Psoas muscle (tissue), 8 donors: ENCODE data around the gene RPL31. TPM values are rescaled to one million over a fixed set of nuclear protein-coding genes. Genes with fewer than 3 reads are reported as not detected.

ENCODE experiments used
- ATAC-seq, 4 donors: fragments of 200-7000 bp; cut with Tn5 transposase; one replicate each; pipeline ENCODE4 v1.9.1; 2020; ENCODE audit warnings: moderate library complexity in 3 of 4, mild to moderate bottlenecking in 2 of 4
- DNase-seq, 2 donors: peaks; one replicate each; pipeline ENCODE4 v3.0.0-alpha.2; 2020
- H3K27ac ChIP-seq: fragments of 200-600 bp; one replicate; pipeline ENCODE4 v1.8.0; 2022
- H3K27me3 ChIP-seq, 3 donors: fragments of 200-600 bp in 1 of 3; one replicate each; pipeline versions ENCODE4 v1.6.1 to v1.8.0; 2013 to 2022; ENCODE audit warnings: low read length in 2 of 3, mild to moderate bottlenecking in 2 of 3, moderate library complexity in 1 of 3; ENCODE audit not compliant: insufficient read depth in 3 of 3
- H3K36me3 ChIP-seq, 2 donors: fragments of 200-600 bp in 1 of 2; one replicate each; pipeline versions ENCODE4 v1.6.1 to v1.8.0; 2013 to 2022; ENCODE audit warnings: low read depth in 1 of 2, mild to moderate bottlenecking in 1 of 2, moderate library complexity in 1 of 2; ENCODE audit not compliant: insufficient read depth in 1 of 2
- H3K4me1 ChIP-seq: fragments of 200-600 bp; one replicate; pipeline ENCODE4 v1.8.0; 2022
- H3K4me3 ChIP-seq: fragments of 200-600 bp; one replicate; pipeline ENCODE4 v1.8.0; 2022; ENCODE audit warnings: mild to moderate bottlenecking
- H3K9me3 ChIP-seq: fragments of 200-600 bp; one replicate; pipeline ENCODE4 v1.8.0; 2022
- WGBS, 3 donors: extraction: QIAGEN DNeasy Blood & Tissue Kit; methylation state at CpG; one replicate each; pipeline versions ENCODE4 v1.1.6 to v1.1.7; 2013; 5-methylcytosine and 5-hydroxymethylcytosine counted together
- intact Hi-C, 2 donors: fragments of 100-400 bp; cut with DNase I; formaldehyde crosslinking; loops; one replicate each; pipeline versions ENCODE4 v1.11.0 to v1.14.2; 2022
- polyA plus RNA-seq, 3 donors: library from polyadenylated mRNA; stranded (reverse); fragments of 200-250 nt; gene quantifications; one replicate each; pipeline ENCODE4 v1.2.3, GENCODE V29; 2013
- total RNA-seq, 4 donors: library from RNA; stranded (reverse); fragmentation: NEBNext Ultra II Directional in 2 of 4; extraction: Animal tissue kit (Norgen Biotek cat#: 25700) in 2 of 4; gene quantifications; one replicate each; pipeline versions ENCODE4 v1.2.1 to v1.2.4, GENCODE V29; 2021 to 2023
- TF ChIP-seq, protein P1 (sequence below): fragments of 200-600 bp; IDR thresholded peaks from one replicate; pipeline ENCODE4 v1.8.0; 2022; ENCODE audit warnings: antibody characterized with exemption
- donor health status: healthy with polysubstance abuse.
- donor health status: DM: no; HTN: no; CAD: no; lungs with moderate emphysema.
- donor health status: Bipolar disorder and iron deficiency.
- donor health status: healthy.
- donor health status: DM: yes; HTN: yes; CAD: no.
- donor health status: DM: no; HTN: no; CAD: no.
- donor health status: DM: no; HTN: no; CAD: no.
- donor health status: DM: yes; HTN: yes; CAD: no.

Gene RPL31
- total and polyA plus RNA-seq, 7 donors: 718 to 3,893 (median 1,227) TPM

DNA sequence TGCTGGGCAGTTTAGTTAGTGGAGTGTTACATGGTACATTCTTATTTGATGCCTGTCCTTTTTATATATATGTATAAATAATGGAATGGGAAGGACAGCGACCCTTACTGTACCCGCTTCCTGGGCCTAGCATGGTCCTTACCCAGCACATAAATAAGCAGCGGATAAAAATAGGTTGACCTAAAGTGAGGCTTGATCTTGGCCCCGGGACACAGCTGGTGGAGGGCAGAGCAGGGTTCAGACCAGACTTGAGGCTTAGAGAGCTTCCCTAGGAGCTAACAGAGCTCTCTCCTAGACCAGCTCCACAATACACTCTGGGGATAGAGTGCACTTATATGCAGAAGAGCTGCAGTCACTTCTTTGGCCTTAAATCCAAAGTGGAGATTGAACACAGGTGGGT, 46.9 kb upstream of the RPL31 start:
- Histone ChIP-seq H3K36me3 (no peaks in the 10 kb centered on the region), H3K9me3 (no peaks in the 10 kb centered on the region), H3K4me3 (no peak overlapping the region), H3K27ac (no peak overlapping the region), H3K4me1 (peaks cover 10% of the 10 kb centered on the region), H3K27me3 (no peaks in the 10 kb centered on the region)
- intact Hi-C loops: loop anchor here (5.0 to 10.0 kb wide), 2 partner anchors 133 to 140 kb away; partner anchors contain the start of gene NPAS2 (in 1 of the 2)
- TF ChIP-seq, protein P1, sequence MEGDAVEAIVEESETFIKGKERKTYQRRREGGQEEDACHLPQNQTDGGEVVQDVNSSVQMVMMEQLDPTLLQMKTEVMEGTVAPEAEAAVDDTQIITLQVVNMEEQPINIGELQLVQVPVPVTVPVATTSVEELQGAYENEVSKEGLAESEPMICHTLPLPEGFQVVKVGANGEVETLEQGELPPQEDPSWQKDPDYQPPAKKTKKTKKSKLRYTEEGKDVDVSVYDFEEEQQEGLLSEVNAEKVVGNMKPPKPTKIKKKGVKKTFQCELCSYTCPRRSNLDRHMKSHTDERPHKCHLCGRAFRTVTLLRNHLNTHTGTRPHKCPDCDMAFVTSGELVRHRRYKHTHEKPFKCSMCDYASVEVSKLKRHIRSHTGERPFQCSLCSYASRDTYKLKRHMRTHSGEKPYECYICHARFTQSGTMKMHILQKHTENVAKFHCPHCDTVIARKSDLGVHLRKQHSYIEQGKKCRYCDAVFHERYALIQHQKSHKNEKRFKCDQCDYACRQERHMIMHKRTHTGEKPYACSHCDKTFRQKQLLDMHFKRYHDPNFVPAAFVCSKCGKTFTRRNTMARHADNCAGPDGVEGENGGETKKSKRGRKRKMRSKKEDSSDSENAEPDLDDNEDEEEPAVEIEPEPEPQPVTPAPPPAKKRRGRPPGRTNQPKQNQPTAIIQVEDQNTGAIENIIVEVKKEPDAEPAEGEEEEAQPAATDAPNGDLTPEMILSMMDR: no peak
- no peak for DNase-seq
- peak in 2 of 4 donors; percentile 24 to 43 for ATAC-seq
- 43 to 78% (median 62%) methylated on average over 4 of the region's 4 CpGs for WGBS, 3 donors

DNA sequence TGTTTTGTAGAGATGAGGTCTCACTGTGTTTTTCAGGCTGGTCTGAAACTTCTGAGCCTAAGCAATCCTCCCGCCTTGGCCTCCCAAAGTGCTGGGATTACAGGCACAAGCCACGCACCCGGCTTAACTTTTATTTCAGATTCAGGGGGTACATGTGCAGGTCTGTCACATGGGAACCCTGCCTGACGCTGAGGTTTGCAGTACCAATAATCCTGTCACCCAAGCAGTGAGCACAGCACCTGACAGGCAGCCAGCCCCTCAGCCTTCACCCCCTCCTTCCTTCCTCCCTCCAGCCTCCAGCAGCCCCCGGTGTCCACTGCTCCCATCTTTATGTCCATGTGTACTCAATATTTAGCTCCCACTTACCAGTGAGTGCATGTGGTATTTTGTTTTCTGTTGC, 46.0 kb upstream of the RPL31 start:
- H3K4me1 ChIP-seq: peaks cover 10% of the 10 kb centered on the region
- WGBS, 3 donors: 96 to 100% (median 97%) methylated on average over 5 of the region's 5 CpGs
- no peak for DNase-seq
- no peak for ATAC-seq
- TF ChIP-seq, protein P1: no peak
- no peak overlapping the region for H3K27ac ChIP-seq
- H3K36me3 ChIP-seq: no peaks in the 10 kb centered on the region
- no peaks in the 10 kb centered on the region for H3K9me3 ChIP-seq
- H3K4me3 ChIP-seq: no peak overlapping the region
- intact Hi-C loops: loop anchor here (5.0 to 10.0 kb wide), 2 partner anchors 134 to 141 kb away; partner anchors contain the start of gene NPAS2 (in 1 of the 2)
- no peaks in the 10 kb centered on the region for H3K27me3 ChIP-seq

DNA sequence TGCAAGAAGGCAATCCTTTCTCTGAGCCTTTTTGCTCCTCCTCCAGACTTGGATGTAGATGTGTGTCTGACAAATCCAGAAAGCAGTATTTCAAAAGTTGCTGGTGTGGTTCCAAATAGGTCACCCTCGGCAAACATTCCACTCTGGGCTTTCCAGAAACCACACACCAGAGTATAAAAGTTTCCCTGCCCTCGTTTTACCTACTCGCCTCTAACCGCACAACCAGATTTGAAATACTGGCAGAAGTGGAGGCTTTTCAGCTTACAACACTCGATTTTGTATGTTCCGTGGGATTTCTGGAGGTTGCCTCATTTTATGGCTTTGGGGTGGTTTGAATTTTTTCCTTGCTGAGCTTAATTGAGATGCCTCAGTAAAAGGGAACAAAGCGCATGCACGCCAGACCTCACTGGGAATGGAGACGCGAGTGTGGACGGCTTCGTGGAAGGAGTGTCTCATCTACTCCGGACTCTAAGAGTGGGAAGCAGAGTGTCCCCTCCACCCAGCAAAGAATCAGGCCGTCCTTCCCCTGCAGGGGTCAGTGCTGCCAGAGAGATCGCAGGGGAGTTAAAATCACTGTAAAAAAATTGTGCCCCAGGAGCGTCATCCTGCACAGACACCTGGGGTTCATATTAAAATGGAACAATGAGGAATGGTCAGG, 44.0 kb upstream of the RPL31 start:
- Histone ChIP-seq H3K27me3 (no peaks in the 10 kb centered on the region), H3K9me3 (no peaks in the 10 kb centered on the region), H3K4me1 (peaks cover 10% of the 10 kb centered on the region), H3K27ac (peak overlapping the region; percentile 34), H3K4me3 (peak overlapping the region; percentile 42), H3K36me3 (no peaks in the 10 kb centered on the region)
- peak; percentile 91 to 96 (median 93) for ATAC-seq
- intact Hi-C loops: loop anchor here (5.0 to 10.0 kb wide), 2 partner anchors 136 to 143 kb away; partner anchors contain the start of gene NPAS2 (in 1 of the 2)
- DNase-seq: peak in 1 of 2 donors; percentile 31
- TF ChIP-seq, protein P1: no peak
- 22 to 41% (median 29%) methylated on average over 16 of the region's 16 CpGs for WGBS, 3 donors

DNA sequence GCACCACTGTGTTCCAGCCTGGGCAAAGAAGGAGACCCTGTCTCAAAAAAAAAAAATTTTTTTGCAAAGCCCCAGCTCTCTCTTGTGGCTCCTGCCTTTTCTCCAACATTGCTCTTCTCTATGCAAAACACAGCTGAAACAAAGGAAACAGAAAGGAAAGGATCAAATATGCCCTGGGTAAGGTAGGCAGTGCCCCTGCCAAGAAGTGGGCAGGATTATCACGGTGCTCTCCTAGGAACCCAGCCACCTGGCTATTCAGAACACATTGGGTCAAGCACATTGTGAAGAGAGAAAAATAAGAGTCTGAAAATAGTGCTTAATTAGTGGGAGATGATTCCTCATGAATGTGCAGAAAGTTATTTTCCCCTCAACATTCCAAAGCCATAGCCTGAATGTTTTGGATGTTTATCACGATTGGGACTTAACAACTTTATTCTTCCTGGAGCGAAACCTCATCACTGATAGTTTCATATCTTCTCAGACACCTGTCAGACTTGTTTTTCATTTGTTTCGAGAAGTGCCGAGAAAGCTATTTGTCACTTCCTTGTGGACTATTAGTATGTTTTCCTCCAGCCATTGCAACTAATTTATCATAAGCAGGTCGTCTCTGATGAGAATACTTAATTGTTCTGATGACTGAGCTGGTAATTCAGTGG, 42.7 kb upstream of the RPL31 start:
- Histone ChIP-seq H3K4me1 (peaks cover 10% of the 10 kb centered on the region), H3K36me3 (no peaks in the 10 kb centered on the region), H3K9me3 (no peaks in the 10 kb centered on the region), H3K4me3 (no peak overlapping the region), H3K27me3 (no peaks in the 10 kb centered on the region), H3K27ac (no peak overlapping the region)
- DNase-seq: no peak
- no peak for ATAC-seq
- TF ChIP-seq, protein P1: no peak
- intact Hi-C loops: loop anchor here (5.0 to 10.0 kb wide), 2 partner anchors 137 to 145 kb away; partner anchors contain the start of gene NPAS2 (in 1 of the 2)
- WGBS, 3 donors: 32 to 41% (median 39%) methylated on average over 6 of the region's 6 CpGs
